HuH-7 (cell line): ENCODE data around the gene CAPN14.

ENCODE experiments used
- DNase-seq: peaks from one replicate; pipeline ENCODE4 v3.0.0; 2011; ENCODE audit warnings: low spot score

CAPN14 gene, protein sequence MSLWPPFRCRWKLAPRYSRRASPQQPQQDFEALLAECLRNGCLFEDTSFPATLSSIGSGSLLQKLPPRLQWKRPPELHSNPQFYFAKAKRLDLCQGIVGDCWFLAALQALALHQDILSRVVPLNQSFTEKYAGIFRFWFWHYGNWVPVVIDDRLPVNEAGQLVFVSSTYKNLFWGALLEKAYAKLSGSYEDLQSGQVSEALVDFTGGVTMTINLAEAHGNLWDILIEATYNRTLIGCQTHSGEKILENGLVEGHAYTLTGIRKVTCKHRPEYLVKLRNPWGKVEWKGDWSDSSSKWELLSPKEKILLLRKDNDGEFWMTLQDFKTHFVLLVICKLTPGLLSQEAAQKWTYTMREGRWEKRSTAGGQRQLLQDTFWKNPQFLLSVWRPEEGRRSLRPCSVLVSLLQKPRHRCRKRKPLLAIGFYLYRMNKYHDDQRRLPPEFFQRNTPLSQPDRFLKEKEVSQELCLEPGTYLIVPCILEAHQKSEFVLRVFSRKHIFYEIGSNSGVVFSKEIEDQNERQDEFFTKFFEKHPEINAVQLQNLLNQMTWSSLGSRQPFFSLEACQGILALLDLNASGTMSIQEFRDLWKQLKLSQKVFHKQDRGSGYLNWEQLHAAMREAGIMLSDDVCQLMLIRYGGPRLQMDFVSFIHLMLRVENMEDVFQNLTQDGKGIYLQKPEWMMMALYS

DNA sequence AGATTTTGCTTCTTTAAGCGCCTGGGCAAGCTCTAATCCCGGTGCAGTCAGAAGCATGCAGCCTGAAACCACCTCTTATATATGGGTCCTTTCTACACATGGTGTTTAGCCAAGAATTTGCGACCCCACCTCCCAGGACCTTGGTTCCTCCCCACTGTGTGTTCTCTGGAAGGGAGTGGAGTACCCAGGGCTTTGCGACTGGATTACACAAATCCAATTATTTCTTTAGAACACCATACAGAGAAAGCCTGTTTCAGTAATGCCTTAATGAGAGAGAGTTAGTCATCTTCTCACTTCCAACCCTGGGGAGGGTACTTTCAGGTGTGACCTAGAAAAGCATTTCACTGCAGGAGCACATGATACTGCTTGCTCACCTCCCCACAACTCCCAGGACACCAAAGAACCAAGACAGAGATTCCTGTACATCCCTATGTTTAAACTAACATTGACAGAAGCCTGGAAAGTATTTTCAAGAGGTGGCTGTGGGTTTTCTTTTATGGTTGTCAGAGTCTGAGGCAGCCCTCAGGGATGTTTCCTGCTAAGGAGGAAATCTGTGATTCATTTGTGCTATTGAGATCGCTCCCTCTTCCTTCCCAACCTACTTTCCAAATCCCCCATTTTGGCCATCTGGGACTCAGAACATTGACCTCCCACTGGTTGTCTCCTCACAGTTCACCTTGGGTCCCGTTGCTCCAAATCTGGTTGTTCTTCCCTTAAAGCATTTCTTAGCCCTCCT, at the start of gene CAPN14:
Gene CAPN14 (minus strand): TSS at position 51 of the 736 bp plus-strand sequence. CDS start 12,068 bp downstream, outside the sequence.
- DNase-seq, result no peak

DNA sequence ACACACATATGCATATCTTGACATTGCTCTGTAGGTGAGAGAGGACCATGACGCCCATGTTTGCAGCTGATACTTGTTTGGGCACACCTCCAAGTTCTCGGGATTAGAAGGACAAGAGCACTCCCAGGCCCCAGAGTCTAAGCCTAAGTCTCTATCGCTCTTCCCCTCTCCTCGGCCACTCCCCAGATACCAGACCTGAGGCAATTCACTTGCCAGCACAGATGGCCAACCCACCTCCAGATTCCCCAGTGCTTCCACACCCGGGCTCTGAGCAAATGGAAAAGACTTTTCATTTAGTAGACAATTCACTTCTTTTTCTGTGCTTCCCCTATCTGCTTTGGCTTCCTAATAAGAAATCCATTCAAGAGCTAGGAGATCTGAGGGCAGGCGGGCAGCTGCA, 49.5 kb upstream of the CAPN14 start:
- DNase-seq, result no peak

DNA sequence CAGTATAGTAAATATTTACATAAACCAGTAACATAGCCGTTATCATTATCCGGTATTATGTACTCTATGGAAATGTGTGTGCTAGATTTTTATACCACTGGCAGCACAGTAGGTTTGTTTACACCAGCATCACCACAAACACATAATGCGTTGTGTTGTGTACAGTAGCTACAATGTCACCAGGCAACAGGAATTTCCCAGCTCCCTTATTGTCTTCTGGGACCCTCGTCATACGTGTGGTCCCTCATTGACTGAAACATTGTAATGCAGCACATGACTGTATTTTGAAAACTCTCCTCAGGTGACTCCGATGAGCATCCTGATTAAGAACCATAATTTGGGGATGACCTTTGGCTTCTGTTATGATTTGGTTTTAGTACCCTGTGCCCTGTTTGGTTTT, 47.9 kb upstream of the CAPN14 start:
- DNase-seq, result no peak

DNA sequence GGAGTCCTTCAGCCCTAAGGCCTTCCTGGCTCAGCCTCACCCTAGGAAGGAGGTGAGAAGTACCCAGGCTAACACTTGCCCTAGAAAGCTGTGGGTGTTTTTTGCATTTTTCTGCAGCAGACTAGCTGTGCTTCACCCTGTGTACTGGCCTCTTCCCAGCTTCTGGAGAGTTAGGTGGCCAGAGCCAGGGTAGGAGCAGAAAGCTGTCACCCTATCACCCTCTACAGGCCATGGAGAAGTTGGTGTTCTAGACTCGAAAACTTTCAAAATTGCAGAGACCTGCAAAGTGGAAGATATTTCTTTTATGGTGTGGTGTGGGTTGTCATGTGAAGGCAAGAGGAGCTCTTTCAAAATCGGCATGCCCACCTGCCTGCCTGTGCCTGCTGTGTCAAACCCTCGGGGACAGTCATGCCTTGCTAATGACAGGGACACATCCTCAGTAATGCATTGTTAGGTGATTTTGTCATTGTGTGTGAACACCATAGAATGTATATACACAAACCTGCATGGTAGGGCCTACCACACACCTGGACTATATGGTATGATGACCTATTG, 46.4 kb upstream of the CAPN14 start:
- DNase-seq, result no peak

DNA sequence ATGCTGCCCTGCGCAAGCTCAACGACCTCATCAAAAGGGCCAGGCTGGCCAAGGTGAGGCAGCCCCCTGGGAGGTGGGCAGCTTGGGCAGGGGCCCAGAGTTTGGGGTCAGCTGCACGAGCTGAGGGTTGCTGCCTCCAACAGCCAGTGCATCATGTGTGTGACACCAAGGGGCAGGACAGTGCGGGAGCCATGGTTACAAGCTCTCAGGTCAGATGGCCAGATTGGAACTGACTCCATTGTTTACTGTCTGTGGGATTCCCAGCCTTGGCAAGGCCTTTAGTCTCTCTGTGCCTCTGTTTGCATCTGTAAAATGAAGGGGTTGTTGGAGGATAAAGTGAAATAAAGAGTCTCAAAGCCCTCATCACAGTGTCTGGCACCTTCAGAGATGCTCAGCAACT, 43.6 kb upstream of the CAPN14 start:
- DNase-seq, result no peak

DNA sequence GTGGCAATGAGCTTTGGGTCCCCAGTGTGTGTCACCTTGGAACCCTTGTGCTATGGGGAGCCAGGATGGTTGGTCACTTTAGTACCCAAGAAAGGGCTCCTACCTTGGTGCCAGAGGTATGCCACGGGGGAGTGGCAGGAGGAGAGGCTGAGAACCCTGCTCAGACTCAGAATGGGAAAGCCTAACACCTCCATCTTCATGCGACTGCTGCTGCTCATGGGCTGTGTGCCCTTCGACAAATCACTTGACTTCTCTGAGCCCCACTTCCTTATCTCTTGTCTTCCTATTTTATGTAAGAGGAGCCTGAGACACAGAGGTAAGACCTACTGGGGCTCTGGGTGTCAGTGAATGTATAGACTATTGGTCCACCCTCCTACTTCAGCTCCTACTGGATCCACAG, 41.8 kb upstream of the CAPN14 start:
- no peak for DNase-seq

DNA sequence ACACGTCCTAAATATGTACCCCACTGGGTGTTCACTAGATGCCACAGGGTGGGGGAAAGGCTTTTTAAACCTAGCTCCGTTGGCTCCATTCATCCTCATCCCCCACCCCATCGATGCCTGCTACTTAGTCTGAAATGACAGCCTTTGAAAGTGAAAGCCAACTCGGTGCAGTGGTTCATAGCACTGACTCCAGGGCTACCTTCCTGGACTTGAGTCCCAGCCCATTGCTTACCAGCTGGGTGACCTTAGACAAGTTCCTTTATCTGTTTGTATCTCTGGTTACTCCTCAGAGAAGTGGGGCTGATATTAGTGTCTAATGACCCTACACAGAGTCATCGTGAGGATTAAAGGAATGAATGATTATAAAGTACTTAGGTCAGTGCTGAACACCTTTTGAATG, 41.0 kb upstream of the CAPN14 start:
- no peak for DNase-seq

DNA sequence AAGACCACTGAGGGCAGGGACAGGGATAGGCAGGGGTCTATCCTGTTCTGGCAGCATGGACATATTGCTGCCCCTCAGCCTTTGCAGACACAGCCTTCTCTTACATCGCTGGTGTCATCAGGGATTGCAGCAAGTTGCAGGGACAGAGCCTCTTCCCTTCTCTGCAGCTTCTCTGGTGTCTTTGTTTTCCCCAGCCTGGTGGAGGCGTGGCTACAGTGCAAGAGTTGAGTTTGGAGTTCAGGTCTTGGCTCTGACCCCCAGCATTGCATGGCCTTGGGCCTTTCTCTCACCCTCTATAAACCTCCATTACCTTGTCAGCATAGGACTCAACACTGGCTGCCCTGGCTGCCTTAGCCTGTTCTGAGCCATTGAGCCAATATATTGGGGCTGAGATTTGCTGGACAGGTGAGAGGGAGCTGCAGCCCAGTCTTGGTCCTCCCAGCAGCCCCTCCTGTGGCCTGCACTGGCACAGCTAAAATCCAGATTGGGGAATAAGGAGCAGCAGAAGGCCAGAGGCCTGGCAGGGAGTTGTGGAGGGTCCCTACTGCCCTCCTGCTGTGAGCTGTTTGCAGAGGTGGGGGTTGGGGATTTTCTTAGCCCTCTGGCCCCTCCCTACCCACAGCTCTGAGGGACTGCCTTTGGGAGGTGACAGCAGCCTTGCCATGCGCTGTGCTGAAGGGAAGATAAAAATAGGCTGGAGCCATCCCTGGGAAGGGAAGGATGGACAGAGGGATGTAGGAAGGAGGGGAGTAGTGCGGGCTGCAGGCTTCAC, 39.5 kb upstream of the CAPN14 start:
- DNase-seq, result no peak

DNA sequence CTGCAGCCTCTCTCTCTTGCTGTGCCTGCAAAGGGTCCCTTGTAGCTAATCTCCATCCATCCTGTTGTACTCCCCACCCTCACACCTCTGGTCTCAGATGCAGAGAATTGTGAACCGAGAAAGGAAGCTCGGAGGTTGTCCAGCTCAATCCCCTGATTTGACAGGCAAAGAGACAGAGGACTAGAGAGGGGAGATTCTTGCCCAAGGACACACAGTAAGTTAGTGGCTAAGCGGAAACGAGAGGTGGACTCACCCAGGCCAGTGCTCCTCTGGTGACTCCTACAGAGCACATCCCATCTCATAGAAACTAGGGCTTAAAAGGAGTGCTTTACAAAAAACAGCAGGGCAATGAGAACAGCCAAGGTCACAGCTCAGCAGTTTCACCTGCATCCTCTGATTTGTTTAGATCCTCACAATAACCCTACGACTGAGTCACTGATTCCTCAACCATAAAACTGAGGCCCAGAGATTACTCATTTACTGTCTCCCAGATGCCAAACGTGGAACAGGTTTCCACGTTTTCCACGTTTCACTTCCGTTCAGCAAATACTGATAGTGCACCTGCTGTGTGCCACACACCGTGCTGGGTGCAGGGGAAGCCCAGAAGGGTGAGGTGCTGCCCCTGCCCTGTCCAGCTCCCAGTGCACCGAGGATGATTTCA, 38.7 kb upstream of the CAPN14 start:
- DNase-seq, result no peak

DNA sequence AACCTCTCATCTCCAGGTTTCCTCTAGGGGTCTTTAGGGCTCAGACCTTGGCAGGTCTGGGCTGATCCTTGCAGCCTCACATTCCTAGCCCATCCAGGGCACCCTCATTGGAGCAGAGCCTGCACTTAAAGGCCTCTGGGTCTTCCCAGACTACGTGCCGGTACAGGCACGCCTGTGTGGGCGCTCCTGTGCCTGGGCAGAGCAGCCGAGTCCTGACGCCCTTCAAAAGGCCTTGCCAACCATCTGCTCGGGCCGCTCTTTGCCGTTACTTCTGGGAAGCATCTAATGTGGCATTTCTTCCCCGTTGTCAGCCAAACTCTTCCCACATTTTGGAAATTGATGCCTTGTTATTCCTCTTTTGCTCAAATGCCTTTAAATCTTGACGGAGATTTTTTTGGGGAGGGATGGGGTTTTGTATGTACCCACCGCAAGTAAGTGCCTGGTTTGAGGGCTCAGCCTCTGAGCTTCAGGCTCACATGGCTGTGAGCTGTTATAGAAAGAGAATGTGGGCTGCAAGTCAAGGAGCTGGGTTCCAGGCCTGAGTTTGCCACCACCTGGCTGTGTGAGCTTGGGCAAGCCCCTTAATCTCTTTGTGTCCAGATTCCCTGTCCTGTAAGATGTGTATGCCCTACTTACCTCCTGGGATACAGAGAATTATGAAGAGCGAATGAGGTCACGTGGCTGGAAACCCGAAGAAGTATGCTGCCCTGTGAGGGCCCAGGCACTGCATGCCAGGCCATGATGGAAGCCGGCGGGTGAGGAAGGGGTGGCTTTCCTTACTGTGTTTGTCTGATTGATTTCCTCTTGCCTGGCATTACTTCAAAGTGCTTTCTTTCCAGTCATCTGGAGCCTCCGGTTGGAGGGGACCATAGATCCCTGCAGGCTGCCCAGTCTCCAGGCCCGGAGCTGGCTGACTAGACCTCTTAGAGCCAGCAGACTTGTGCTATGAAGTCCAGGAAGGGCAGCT, 37.2 kb upstream of the CAPN14 start:
- no peak for DNase-seq

DNA sequence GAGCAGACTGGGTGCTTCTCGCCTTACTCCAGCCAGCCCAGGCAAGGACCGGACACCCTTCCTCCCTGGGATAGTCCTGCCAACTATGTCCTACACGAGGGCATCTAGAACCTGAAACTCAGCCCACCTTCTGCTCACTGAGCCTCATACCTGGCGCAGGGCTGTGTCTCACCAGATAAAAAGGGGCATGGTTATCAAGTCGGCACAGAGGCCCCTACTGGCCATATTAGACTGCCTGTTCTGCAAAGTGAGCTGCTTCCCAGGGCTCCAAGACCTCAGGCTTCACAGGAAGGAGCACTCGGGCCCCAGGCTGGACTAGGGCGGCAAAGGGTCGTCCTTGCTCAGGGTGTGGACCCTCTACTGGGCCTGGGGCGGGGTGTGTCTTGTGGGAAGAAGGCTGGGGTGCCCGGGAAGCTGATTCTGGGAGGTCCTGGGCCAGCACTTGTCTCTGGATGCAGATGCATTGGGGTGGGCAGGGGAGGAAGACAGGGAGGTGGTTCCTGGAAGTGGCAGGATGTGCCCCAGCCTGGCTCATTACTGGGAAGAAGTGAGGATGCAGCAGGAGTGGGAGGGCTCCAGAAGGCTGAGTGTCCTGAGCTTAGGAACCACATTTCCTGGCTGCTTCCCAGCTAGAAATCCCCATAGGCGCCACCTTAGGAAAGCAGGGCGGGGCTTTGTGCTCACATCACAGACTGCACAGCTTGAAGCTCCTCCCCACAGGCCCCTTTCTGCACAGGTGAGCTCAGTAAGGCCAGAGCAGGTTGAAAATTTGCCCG, 36.2 kb upstream of the CAPN14 start:
- no peak for DNase-seq

DNA sequence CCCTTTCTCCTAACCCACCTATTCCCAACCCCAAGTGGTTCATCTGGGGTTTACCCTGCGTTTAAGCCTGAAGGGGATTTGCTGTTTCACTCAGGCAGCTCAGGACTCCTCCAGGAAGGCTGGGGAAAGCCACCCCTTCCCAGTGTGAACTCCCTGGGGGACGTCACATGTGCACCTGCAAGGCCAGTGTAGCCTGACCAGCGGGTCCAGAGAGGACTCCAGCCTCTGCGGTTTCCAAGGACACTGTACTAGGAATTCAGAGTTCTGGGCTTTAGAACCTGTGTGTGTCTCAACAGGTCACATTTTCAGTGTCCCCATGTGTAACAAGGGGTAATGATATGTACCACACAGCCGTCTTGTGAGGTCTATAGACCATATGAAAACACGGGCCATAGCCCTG, 34.5 kb upstream of the CAPN14 start:
- no peak for DNase-seq

DNA sequence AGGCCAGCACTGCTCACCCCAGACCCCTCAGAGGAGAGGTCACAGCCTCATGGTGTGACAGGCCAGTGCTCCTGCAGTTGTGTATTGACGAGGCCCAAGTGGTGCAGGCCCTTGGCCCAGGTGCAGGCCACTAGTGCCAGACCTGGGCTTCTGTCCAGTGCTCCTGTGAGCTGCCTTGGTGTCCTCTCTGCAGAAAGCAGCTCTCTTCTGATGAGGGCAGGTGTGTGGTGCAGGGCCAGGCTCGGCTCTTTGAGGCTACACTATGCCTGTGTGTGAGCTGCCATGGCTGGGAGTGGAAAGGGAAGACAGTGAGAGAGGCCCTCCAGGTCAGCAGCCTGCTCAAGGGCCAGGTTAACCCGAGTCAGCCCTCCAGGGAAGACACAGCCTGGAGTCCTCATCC, 33.7 kb upstream of the CAPN14 start:
- no peak for DNase-seq

DNA sequence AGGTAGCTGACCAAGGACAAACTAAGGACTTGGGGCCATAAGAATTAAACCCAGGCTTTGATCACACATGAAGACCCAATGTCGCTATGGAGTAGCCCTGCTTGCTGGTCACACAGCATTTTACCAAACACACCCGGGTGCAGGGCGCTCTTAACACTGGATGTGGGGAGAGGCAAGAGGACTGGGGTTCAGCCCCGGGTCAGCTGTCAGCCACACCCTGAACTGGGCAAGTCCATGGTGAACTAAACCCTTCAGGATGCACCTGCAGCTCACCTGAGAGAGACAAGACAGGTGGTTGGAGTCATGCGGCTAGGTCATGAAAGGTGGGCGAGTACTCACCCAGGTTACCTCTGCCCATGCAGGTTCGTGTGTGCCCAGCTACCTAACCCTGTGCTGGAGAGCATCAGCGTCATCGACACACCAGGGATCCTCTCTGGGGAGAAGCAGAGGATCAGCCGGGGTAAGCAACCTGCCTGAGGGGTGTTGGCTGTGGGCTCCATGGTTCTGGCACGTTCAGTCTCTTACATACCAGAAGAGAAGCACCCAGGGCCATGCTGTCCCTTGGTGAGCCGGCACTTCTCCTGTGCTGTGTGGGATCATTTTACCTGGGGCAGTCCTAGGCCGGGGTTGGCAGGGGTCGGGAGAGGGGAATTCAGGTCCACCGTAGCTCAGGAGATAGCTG, 31.8 kb upstream of the CAPN14 start:
- DNase-seq, result no peak

DNA sequence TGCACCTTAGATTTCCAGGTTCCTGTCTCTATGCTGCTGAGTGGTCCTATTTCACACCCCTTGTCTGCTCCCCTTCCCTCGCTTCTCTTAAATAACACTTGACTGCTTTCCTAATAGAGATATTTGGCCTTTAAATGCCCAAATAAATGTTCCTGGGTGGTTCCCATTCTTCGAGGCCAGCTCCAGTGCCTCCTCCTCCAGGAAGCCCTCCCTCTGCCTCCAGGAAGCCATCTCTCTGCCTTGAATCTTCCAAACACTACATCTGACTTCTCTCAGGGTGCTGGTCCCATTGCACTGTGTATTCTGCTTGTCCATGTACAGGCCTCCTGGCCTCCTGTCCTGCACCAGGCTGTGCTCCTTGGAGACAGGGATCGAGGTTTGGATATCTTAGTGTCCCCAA, 30.8 kb upstream of the CAPN14 start:
- DNase-seq, result no peak

DNA sequence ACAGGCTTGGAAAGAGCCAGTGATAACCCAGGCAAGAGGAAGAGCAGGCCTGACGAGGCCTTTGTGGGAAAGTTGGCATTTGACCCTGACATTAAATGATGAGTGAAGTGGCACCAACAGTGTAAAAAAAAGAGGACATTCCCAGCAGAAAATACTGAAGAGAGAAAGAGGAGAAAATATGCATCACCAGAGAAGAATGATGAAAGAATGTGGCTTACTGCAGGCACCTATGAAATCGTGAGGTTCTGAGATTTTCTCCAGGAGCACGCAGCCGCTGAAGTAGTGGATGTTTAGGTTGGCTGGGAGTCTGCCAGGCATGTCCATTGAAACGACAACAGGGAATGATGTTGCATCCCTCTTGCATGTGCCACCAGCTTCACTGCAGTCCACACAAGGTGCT, 30.4 kb upstream of the CAPN14 start:
- DNase-seq, result no peak

DNA sequence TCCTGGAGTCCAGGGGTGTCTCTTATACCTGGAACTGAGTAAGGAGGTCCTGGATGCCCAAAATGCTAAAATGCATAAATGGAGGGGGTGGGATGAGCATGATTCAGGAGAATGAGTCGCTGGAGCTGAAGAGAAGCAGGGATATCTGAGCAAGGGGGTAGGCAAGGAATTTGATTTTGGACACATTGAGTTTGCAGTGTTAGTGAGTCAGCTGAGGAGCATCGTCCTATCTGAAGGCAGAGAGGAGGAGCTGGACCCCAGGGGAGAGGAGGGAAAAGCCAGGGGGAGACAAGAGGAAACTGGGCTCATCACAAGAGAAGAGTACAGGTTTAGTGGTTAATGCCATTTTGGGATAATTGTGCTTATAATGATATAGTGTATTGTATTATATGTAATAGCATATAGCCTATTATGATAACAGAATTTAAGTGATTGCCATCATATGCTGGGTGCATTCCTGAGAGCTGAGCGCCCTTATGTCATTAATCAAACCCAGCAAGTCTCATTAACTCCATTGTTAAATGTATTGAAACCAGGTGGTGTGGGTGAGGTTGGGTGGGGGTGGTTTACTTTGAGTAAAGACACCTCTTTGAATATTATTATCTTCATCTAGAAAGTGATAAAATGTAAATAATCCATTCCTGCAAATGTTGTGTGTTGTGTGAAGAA, 29.0 kb upstream of the CAPN14 start:
- no peak for DNase-seq

DNA sequence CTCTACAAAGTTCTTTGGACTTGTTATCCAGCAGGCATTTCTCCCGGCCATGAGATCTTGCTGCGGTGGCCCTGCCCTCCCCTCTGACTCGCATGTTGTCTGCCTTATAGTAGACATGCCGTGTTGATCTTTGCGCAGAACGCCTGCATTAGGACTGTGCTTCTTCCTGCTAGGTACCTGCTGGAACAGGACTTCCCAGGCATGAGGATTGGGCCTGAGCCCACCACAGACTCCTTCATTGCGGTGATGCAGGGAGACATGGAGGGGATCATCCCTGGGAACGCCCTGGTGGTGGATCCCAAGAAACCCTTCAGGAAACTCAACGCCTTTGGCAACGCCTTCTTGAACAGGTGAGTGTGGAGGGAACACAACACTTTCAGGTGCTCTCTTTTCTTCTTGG, 26.8 kb upstream of the CAPN14 start:
- DNase-seq, result no peak
